Measurements from ENCODE around the gene ARRDC5.
A peak's percentile ranks its signal among the peaks of the same experiment; 100 is the strongest.
"Not testable (repeated sequence)": the region's sequence is repeated elsewhere in the genome, so short reads cannot be mapped to it uniquely, and the experiment has no call there.

ARRDC5 gene

DNA sequence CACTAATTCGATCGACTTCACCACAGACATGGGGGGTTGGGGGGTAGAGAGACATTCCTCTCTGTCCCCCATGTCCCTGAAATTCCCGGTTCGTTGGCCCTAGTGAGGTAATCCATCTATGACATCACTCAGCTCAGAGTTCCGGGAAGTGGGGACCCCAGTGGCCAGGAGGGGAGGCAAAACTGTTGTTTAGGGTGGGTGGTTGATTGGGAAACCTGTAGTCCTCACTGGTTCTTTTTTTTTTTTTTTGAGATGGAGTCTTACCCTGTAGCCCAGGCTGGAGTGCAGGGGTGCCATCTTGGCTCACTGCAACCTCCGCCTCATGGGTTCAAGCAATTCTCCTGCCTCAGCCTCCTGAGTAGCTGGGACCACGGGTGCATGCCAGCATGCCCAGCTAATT, at the start of gene ARRDC5:
ARRDC5 (minus strand) TSS at position 101 of the 400 bp plus-strand sequence; CDS start at position 30, 71 bp downstream.
- no peak for DNase-seq

DNA sequence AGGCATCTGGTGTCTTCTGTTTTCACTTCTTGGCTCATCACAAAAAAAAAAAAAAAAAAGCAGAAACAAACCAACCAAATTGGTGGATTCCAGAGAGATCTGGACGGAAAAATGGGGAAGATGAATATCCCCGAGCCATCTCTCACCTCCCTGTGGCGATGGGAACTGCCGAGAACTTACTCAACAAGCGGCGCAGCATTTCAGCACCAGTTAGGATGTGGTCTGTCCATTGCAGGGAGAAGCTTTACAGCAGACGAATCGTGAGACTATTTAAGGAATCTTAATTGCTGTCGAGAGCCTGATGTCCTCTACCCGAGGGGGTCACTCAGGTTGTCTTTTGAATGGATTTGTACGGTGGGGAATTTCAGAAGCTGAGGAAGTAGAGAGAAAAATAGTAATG, 49.0 kb upstream of the ARRDC5 start:
- DNase-seq = no peak

DNA sequence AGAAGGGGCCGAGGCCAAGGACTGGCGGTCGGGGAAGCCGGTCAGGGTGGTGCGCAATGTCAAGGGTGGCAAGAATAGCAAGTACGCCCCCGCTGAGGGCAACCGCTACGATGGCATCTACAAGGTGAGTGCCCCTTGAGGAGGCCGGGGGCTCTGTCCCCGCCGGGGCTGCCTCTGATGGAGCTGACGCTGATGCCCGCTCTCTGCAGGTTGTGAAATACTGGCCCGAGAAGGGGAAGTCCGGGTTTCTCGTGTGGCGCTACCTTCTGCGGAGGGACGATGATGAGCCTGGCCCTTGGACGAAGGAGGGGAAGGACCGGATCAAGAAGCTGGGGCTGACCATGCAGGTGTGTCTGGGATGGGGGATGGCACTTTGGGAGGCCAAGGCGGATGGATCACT, 48.0 kb upstream of the ARRDC5 start:
- peak in 1 of 2 donors; percentile 17 for DNase-seq

DNA sequence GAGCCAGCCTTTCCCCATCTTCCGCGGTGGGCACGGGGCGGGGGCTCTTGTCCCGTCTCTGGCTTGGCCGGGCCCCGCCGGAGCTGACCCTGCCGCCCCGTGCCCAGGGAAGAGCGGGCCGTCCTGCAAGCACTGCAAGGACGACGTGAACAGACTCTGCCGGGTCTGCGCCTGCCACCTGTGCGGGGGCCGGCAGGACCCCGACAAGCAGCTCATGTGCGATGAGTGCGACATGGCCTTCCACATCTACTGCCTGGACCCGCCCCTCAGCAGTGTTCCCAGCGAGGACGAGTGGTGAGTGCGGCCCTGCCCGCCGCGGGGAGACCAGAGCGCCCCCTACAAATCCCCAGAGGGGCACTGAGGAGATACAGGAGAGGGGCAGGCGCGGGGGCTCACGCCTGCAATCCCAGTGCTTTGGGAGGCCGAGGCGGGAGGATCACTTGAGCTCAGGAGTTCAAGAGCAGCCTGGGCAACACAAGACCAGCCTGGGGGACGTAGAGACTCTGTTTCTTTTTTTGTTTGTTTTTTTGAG, 39.0 kb upstream of the ARRDC5 start:
- DNase-seq = not testable (repeated sequence)

DNA sequence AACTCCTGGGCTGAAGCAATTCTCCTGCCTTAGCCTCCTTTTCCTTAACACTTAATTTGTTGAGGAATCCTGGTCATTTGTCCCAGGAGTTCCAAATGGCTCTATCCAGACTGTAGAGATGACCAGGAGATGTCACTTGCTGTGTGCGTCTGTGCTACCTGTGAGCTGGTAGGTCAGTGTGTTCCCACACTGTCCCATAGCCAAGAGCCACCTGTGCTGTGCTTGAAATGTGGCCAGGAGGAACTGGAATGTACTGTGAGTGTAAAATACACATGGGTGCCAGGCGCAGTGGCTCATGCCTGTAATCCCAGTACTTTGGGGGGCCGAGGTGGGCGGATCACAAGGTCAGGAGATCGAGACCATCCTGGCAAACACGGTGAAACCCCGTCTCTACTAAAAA, 36.8 kb upstream of the ARRDC5 start:
- DNase-seq = no peak

DNA sequence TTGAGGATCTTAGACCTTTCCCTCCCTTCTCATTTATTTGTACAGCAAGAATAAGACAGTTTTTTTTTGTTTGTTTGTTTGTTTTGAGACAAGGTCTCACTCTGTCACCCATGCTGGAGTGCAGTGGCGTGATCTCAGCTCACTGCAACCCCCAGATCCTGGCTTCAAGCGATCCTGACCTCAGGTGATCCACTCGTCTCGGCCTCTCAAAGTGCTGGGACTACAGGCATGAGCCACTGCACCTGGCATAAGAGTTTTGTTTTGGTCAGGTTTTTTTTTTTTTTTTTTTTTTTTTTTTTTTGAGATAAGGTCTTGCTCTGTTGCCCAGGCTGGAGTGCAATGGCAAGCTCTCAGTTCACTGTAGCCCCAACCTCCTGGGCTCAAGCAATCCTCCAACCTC, 35.8 kb upstream of the ARRDC5 start:
- DNase-seq = not testable (repeated sequence)

DNA sequence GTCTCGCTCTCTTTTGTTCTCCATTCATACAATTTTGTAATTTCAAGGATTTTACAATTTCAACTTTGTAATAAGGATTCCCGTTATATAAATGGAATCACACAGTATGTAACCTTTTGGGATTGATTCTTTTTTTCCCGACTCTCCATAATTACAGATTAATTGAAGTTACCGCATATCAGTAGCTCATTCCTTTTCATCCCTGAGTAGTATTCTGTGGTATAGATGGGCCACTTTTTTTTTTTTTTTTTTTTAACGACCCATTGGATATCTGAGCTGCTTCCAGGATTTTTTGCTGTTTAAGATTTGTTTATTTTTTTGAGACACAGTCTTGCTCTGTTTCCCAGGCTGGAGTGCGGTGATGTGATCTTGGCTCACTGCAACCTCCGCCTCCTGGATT, 34.4 kb upstream of the ARRDC5 start:
- no peak for DNase-seq

DNA sequence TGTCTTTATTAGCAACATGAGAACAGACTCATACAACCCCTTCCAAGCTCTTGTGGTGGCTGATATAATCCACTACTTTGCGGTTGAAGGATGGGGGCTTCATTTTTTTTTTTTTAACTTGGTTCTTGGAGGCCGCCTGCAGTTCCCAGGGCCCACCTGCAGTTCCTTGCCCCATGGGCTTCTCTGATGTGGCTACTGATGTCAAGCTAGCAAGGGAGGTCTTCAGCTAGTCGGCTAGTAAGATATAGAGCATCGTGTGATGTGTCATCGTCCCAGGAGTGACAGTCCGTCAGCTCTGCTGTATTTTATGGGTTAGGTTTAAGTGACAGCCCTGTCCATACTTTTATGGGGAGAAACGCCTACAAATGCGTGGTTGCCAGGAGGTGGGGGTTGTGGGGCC, 32.7 kb upstream of the ARRDC5 start:
- DNase-seq = no peak

DNA sequence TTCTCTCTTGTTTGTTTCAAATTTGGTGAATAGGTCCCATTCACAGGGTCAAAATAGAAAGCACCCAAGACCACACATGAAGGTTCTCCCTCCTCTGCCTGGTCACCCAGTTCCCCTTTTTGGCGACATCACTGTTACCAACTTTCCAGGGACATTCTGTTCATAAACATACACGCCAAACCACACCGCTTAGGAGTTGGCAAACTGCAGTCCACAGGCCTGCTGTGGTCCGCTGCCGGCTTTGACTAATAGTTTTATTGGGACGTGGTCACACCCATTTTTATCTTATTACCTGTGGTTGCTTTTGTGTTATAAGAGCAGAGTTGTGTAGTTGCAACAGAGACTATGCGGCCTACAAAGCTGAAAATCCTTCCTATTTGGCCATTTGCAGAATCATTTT, 30.8 kb upstream of the ARRDC5 start:
- no peak for DNase-seq

DNA sequence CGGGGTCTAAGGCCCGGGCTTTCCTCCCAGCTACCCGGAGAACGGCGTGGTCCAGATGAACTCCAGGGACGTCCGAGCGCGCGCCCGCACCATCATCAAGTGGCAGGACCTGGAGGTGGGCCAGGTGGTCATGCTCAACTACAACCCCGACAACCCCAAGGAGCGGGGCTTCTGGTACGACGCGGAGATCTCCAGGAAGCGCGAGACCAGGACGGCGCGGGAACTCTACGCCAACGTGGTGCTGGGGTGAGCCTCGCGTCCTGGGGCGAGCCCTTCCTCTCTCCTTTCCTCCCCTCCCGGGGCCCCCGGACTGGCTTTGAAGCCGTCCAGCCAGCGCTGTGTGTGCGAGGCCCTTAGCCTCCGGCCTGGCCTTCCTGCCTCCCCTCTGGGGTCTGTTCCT, 30.0 kb upstream of the ARRDC5 start:
- DNase-seq = no peak

DNA sequence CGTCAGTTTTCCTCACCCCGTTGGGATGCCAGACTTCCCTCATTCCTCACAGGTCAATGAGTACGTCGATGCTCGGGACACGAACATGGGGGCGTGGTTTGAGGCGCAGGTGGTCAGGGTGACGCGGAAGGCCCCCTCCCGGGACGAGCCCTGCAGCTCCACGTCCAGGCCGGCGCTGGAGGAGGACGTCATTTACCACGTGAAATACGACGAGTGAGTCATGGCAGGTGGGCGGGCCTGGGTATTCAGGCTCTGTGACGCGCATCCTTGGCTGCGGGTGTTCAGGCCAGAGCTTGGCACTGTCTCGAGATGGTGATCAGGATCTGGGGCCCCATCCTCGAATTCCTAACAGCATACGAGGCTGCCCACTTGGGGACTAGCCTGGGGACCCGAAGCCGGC, 28.0 kb upstream of the ARRDC5 start:
- DNase-seq = no peak

DNA sequence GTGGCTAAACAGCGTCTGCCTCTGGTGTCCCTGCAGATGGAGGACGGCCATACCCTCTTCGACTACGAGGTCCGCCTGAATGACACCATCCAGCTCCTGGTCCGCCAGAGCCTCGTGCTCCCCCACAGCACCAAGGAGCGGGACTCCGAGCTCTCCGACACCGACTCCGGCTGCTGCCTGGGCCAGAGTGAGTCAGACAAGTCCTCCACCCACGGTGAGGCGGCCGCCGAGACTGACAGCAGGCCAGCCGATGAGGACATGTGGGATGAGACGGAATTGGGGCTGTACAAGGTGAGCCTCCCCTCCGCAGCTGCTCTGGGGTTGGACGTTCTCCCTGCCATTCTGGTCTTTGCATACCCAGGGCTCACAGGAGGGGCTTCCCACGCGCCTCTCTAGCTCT, 26.5 kb upstream of the ARRDC5 start:
- no peak for DNase-seq

DNA sequence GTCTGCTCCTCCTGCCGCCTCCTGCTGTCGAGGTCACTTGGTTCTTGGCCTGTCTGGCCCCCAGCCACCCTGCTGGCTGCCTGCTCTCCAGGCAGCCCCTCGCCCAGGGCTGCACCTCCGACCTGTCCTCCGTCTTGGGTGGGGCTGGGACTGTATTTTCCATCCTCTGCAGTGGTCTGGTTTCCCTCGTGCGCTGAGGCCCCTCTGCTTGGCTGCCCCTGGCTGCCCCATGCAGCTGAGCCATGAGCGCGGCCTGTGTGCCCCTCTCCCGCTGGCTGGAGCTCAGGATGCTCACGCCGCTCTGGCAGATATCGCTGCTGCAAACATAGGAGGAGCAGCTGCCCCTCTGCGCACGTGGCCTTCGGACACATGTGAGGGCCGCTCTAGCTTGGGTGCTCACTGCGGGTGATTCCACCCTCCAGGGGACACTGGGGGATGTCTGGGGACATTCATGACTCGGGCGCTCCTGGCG, 20.6 kb upstream of the ARRDC5 start:
- no peak for DNase-seq

DNA sequence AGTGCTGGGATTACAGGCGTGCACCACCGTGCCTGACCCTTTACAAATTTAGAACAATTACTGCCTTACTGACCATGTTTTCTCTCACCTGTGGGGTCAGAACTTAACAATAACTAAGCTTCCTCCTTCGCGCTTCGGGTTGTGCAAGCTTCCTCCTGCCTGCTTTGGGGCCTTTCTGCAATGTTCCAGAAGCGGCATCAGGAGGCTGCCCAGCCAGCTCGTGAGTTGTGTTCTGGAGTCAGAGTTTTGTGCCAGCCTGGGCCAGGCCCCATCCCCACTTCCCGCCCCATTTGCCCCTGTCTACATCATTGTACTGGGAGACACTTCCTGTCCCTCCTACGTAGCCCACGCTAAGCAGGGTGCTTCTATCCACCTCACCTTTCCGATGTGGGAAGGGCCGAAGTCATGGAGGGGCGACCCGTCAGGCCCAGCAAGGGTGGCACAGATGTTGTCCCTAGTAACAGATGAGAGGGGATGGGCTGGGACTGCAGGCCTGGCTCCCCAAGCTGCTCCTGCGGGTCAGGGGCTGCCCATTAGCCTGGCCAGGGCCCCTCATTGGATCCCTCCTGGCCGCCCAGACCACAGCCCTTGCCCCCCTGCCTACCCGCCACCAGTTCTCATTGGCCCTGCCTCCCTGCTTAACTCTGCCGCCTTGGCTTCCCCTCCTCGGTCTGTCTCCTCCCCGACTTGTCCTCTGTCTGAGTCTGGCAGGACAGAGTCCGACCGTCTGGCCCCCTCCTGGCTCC, 20.0 kb upstream of the ARRDC5 start:
- DNase-seq = no peak

DNA sequence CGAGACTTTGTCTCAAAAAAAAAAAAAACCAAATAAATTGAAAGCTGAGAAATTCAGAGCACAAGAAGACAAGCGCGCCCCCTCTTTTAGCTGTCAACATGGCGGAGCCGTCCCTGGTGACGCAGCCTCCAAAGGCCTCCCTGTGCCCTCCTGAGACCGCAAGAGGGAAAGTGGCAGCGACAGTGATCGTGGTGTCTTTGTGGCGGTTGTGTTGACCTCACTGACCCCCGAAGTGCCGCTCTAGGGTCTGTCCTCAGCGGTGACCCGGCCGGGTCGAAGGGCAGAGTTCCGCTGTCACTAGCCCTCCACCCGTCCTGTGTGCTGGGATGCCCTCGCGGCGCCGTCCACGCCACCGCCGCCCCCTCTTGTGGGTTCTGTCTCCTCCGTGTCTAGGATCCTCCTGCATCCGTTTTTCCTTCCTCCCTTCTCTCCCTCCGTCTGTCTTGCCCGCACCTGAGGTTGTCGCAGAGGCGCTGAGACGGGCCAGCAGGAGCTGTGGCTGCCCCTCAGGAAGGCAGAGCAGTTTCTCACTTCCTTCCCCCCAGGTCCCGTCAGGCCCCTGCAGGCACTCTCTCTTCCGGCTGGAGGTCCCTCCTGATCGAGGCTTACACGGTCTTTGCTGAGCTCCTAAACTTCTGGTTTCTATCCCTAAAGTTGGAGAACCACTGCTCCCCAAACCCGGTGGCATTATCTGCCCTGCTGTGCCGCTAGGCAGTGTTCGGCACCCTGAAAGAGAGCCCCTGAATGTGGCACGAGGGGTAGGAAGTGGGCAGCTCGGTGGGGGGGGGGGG, 13.8 kb upstream of the ARRDC5 start:
- DNase-seq = peak; percentile 52 to 53

DNA sequence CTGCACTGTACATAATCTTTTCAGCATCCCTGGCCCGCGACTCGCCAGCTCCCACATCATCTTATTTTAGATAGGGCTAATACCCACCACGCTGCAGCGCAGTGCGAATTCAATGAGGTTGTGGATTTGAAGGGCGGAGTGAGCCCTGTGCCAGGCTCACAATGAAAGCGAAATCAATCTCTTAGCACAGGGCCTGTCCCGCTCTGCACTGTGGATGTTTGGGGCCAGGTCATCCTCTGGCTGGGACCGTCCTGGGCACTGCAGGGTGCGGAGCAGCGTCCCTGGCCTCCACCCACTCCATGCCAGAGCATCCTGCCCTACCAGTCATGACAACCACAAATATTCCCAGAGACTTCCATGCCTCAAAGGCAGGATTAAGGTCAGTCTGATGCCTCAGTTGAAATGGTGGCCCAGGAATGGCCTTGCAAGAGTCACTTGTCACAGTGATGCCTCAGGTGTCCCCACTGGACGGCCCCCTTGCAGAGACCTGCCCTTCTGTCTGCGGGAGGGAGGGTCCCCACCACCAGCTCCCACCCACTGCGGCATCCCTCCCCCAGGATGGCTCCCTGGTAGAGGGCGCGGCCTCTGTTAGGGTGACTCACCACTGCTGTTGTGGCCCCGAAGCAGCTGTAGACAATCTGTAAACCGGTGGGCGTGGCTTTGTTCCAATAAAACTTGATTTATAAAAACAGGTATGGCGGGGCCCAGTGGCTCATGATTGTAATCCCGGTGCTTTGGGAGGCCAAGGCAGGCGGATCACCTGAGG, 12.2 kb upstream of the ARRDC5 start:
- DNase-seq = peak; percentile 79

DNA sequence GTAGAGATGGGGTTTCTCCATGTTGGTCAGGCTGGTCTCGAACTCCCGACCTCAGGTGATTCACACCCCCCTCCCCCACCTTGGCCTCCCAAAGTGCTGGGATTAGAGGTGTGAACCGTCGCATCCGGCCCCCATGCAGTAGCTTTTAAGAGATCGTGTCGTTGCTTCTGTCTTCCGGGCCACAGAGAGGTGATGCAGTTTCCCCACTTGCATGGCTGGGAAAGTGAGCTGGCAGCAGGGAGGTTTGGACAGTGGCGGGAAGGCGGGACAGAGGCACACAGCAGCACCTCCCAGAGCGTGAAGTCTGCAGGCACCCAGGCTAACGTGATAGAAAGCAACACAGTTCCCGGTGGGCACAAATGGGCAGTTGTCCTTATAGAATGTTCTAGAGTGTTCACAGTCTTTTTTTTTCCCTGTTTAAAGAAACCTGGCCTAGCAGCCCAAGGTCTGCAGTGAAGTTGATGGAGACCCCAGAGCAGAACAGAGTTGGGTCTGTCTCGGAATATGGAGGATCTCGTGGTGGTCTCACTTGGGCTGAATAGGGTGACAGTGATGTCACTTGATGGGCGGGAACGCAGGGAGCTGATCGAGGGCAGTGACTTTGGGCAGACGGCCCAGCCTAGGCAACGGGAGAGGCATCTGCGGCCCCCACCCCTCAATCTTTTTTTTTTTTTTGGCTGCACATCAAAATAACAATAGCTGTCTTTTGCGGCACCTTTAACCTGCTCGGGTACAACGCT, 11.5 kb upstream of the ARRDC5 start:
- DNase-seq = peak; percentile 49 to 63

DNA sequence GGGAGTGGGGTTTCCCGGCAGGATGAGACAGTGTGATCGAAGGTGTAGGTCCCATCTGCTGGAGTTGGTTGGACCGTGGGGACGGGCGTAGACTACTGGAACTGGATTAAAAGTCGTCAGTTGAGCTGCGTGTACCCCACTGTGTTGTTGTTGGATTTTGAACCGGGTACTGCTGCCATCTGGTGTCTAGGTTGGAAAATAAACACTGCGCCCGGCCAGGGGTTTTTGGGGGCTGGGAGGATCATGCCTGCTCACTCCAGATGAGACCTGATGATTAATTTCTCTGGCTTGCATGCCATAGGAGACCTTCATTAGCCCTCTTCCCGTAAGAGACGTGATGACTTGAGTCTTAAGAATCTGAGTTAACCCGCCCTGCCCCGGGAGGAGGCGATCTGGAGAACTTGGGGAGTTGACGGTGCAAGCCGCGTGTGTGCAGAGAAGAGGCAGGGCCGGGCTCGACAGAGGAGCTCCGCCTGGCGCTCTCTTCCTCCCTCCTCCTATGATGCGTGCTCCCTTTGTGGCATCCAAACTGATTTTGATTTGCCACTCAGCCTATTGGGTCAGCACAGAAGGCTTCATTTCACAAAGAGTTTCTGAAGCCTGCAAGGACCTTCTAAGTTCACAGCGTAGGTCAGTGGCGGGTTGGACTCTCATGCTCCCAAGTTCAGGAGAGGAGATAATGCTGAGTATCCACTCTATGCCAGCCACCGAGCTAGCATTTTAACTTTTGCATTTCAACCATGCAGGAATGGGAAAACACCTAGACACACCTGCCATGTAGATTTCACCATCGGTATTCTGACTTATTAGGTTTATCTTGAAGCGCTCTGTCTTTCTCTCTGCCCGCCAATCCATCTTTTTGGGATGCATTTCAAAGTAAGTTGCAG, 9.3 kb upstream of the ARRDC5 start:
- peak; percentile 67 to 79 for DNase-seq

DNA sequence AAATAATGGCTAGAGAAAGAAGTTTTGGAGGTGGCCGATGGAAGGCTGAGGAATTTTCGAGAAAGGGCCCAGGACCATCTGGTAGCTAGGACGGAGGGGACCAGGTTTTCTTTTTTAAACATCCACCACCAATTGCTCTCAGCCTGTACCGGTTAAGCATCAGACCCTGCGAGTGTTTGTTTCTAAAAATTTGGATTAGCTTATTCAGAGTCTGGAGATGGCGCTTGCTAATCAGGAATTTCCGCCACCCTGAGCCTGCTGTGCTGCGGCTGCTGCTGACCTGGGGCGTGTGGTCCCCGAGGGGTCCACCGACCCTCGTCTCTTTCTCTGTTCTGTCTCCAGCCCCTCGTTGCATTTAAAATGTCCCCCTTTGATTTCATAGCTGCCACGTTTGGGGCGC, 8.6 kb upstream of the ARRDC5 start:
- DNase-seq = peak in 1 of 2 donors; percentile 3

DNA sequence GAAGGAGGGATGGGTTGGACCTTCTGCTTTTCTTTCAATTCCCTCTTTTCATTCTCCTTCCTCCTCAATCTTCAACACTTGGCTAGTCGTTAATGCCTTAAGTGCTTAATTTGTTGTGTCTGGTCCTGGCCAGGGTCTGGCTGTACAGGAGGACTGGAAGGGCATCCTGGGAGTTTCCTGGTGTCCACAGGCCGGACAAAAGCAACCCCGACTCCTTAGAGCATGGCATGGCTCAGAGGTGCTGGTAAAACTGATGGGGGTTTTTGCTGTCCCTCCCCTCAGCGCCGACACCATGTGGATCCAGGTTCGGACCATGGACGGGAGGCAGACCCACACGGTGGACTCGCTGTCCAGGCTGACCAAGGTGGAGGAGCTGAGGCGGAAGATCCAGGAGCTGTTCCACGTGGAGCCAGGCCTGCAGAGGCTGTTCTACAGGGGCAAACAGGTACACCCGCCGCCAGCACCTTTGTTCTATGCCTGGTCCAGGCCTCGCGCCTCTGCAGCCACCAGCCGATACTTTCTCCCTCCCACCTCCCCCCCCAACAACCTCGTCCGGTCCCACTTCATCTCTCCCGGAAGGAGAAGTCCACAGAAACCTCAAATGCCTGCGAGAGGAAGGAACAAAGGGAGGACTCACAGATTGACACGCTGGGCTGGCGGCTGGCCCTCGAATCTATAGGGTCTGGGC, 8.0 kb upstream of the ARRDC5 start:
- peak in 1 of 2 donors; percentile 36 for DNase-seq
